ENCODE results near the gene PAOX.
A peak's percentile ranks its signal among the peaks of the same experiment; 100 is the strongest.

PAOX gene

GRCh38 chr10:133388236-133388972, 9.3 kb downstream of the PAOX start (continued):
- peak; percentile 76; the same call in 1 of the 2 replicates for TF ChIP-seq KLF16 (tag by site-specific recombination; IDR thresholded peaks at IDR 0.05)
- TF ChIP-seq ZNF580 (tag by site-specific recombination; IDR thresholded peaks at IDR 0.05), result no peak
- no peak for TF ChIP-seq ZBTB49 (tag by site-specific recombination; IDR thresholded peaks at IDR 0.05; ENCODE audit: low read depth)
- TF ChIP-seq ZNF660 (tag by site-specific recombination; IDR thresholded peaks at IDR 0.05), result no peak
- no peak for TF ChIP-seq ZNF664 (tag by site-specific recombination; IDR thresholded peaks at IDR 0.05)
- TF ChIP-seq ZNF843 (tag by site-specific recombination; IDR thresholded peaks at IDR 0.05), result no peak
- TF ChIP-seq ZNF654 (tag by site-specific recombination; IDR thresholded peaks at IDR 0.05; ENCODE audit: low read depth), result no peak
- TF ChIP-seq KLF17 (tag by site-specific recombination; IDR thresholded peaks at IDR 0.05), result no peak
- 0 out of 2 replicates have a peak, but pooled peaks have one; percentile 15 for TF ChIP-seq ZNF629 (tag by site-specific recombination; IDR thresholded peaks at IDR 0.05)
- TF ChIP-seq TSHZ1 (tag by site-specific recombination; IDR thresholded peaks at IDR 0.05; ENCODE audit: borderline replicate concordance), result no peak
- no peak for TF ChIP-seq EGR2 (tag by site-specific recombination; IDR thresholded peaks at IDR 0.05; ENCODE audit: low read depth)
- TF ChIP-seq PBX3 (CRISPR knock-in tag; IDR thresholded peaks at IDR 0.05), result no peak
- no peak for TF ChIP-seq MZF1 (tag by site-specific recombination; IDR thresholded peaks at IDR 0.05; ENCODE audit: borderline replicate concordance)
- no peak for TF ChIP-seq ZNF416 (tag by site-specific recombination; IDR thresholded peaks at IDR 0.05)
- peak; percentile 79 for TF ChIP-seq YY1 (tag by site-specific recombination; IDR thresholded peaks at IDR 0.05)
- peak; percentile 76 for TF ChIP-seq ZNF518A (tag by site-specific recombination; conservative IDR thresholded peaks at IDR 0.05; ENCODE audit: low read depth)
- TF ChIP-seq ZNF302 (tag by site-specific recombination; IDR thresholded peaks at IDR 0.05; ENCODE audit: low read depth), result no peak
- no peak for TF ChIP-seq ZNF777 (tag by site-specific recombination; IDR thresholded peaks at IDR 0.05; ENCODE audit: borderline replicate concordance)
- TF ChIP-seq ZNF549 (tag by site-specific recombination; IDR thresholded peaks at IDR 0.05), result no peak
- TF ChIP-seq ZNF623 (tag by site-specific recombination; IDR thresholded peaks at IDR 0.05), result no peak
- TF ChIP-seq ZNF768 (tag by site-specific recombination; IDR thresholded peaks at IDR 0.05), result no peak
- peak; percentile 53; the same call in 1 of the 2 replicates for TF ChIP-seq PATZ1 (tag by site-specific recombination; IDR thresholded peaks at IDR 0.05)
- no peak for TF ChIP-seq ZNF792 (tag by site-specific recombination; IDR thresholded peaks at IDR 0.05)
- no peak for TF ChIP-seq FEZF1 (tag by site-specific recombination; IDR thresholded peaks at IDR 0.05)

Measured in HEK293 (cell line).